DMS153 treated with DMSO at 0.1 percent for 48 hours (cell line): ENCODE data around the gene DNAH2.
A peak's percentile ranks its signal among the peaks of the same experiment; 100 is the strongest.

ENCODE experiments used
- DNase-seq: peaks from one replicate; lab custom pipeline; 2025; ENCODE audit not compliant: unreplicated experiment; lab: John Stamatoyannopoulos, UW

Gene DNAH2

DNA sequence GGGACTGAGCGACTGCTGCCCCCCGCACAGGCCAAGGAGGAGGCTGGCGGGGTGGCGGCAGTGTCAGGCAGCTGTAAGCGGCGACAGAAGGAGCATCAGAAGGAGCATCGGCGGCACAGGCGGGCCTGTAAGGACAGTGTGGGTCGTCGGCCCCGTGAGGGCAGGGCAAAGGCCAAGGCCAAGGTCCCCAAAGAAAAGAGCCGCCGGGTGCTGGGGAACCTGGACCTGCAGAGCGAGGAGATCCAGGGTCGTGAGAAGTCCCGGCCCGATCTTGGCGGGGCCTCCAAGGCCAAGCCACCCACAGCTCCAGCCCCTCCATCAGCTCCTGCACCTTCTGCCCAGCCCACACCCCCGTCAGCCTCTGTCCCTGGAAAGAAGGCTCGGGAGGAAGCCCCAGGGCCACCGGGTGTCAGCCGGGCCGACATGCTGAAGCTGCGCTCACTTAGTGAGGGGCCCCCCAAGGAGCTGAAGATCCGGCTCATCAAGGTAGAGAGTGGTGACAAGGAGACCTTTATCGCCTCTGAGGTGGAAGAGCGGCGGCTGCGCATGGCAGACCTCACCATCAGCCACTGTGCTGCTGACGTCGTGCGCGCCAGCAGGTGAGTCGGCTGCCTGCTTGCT lies 131.7 kb downstream of the DNAH2 start:
- no peak for DNase-seq

DNA sequence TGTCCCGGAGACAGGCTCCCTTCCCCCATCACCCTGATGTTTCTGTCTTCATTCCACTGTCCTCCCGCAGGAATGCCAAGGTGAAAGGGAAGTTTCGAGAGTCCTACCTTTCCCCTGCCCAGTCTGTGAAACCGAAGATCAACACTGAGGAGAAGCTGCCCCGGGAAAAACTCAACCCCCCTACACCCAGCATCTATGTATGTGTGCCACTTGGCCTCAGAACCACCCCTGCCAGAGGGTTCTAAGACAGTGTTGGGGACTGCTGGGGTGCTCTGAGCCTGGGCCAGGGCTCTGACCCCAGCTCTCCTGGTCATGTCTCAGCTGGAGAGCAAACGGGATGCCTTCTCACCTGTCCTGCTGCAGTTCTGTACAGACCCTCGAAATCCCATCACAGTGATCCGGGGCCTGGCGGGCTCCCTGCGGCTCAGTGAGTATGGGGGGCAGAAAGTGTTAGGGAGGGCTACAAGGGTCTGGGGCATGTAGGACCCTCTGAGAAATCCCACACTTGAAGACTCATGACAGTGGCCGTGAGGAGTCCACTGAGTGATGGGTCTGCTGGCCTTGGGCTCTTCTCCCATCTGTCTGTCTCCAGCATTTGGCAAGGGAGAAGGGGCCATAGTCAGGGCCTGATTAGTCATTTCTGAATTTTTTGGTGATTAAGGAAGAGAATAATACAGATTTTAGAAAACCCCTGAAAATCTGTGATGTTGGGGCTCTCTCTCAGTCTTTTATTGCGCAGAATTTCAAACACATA lies 132.4 kb downstream of the DNAH2 start:
- DNase-seq = no peak

DNA sequence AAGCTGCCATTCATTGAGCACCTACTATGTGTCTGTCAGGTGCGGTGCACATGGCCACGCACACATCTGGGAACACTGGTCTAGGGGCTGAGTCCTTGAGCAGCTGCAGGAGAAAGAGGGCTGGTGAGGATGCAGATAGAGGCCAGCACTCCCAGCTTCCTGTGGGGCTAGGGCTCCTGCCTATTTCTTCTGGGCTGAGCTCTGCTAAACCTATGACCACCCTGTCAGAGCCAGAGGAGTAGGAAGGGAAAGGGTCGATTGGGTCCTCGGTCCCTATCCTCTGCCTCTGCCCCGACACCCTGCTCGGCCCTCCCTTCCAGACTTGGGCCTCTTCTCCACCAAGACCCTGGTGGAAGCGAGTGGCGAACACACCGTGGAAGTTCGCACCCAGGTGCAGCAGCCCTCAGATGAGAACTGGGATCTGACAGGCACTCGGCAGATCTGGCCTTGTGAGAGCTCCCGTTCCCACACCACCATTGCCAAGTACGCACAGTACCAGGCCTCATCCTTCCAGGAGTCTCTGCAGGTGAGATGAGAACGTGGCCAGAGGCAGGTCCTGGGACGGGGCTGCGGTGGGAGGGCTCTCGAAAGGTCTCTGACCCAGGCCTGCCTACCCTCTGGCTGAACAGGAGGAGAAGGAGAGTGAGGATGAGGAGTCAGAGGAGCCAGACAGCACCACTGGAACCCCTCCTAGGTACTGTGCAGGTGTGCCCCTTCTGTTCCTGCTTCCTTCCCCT lies 133.3 kb downstream of the DNAH2 start:
- no peak for DNase-seq

DNA sequence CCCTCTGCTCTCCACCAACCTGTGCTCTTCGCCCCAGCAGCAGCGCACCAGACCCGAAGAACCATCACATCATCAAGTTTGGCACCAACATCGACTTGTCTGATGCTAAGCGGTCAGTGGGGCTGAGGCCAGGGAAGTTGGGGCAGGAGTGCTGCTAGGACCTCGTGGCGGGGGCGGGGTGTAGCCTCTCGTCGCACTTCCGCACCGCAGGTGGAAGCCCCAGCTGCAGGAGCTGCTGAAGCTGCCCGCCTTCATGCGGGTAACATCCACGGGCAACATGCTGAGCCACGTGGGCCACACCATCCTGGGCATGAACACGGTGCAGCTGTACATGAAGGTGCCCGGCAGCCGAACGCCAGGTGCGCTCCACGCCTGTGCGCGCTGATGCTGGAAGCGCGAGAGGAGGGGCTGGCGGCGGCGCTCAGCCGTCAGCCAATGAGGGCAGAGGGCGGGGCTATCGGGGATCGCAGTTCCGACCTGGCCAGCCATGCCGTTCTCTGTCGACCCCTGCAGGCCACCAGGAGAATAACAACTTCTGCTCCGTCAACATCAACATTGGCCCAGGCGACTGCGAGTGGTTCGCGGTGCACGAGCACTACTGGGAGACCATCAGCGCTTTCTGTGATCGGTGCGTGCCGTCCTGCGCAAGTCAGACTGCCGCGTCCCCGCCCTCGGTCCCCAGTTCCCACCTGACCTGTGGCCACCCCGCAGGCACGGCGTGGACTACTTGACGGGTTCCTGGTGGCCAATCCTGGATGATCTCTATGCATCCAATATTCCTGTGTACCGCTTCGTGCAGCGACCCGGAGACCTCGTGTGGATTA lies 134.1 kb downstream of the DNAH2 start:
- peak; percentile 27 for DNase-seq

DNA sequence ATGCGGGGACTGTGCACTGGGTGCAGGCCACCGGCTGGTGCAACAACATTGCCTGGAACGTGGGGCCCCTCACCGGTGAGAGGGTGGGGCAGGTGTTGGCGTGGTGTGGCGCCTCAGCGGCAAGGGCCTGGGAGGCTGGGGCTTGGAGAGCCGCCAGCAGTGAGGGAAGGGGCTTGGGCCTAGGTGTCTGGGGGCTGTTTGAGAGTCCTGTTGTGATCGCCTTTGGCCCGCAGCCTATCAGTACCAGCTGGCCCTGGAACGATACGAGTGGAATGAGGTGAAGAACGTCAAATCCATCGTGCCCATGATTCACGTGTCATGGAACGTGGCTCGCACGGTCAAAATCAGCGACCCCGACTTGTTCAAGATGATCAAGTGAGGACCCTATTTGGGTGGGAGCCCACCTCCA lies 134.7 kb downstream of the DNAH2 start:
- DNase-seq = no peak

DNA sequence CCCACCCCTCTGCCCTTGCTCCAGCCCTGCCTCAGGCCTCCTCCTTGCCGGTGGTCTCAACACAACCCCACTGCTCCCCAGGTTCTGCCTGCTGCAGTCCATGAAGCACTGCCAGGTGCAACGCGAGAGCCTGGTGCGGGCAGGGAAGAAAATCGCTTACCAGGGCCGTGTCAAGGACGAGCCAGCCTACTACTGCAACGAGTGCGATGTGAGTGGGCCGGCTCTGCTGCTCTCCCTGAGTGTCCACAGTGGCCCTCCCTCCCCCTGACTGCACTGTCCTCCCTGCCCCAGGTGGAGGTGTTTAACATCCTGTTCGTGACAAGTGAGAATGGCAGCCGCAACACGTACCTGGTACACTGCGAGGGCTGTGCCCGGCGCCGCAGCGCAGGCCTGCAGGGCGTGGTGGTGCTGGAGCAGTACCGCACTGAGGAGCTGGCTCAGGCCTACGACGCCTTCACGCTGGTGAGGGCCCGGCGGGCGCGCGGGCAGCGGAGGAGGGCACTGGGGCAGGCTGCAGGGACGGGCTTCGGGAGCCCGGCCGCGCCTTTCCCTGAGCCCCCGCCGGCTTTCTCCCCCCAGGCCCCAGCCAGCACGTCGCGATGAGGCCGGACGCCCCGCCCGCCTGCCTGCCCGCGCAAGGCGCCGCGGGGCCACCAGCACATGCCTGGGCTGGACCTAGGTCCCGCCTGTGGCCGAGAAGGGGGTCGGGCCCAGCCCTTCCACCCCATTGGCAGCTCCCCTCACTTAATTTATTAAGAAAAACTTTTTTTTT lies 135.6 kb downstream of the DNAH2 start:
- DNase-seq = no peak

DNA sequence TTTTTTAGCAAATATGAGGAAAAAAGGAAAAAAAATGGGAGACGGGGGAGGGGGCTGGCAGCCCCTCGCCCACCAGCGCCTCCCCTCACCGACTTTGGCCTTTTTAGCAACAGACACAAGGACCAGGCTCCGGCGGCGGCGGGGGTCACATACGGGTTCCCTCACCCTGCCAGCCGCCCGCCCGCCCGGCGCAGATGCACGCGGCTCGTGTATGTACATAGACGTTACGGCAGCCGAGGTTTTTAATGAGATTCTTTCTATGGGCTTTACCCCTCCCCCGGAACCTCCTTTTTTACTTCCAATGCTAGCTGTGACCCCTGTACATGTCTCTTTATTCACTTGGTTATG lies 136.1 kb downstream of the DNAH2 start:
- no peak for DNase-seq

DNA sequence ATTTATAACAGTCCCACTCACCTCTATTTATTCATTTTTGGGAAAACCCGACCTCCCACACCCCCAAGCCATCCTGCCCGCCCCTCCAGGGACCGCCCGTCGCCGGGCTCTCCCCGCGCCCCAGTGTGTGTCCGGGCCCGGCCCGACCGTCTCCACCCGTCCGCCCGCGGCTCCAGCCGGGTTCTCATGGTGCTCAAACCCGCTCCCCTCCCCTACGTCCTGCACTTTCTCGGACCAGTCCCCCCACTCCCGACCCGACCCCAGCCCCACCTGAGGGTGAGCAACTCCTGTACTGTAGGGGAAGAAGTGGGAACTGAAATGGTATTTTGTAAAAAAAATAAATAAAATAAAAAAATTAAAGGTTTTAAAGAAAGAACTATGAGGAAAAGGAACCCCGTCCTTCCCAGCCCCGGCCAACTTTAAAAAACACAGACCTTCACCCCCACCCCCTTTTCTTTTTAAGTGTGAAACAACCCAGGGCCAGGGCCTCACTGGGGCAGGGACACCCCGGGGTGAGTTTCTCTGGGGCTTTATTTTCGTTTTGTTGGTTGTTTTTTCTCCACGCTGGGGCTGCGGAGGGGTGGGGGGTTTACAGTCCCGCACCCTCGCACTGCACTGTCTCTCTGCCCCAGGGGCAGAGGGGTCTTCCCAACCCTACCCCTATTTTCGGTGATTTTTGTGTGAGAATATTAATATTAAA lies 136.7 kb downstream of the DNAH2 start:
- DNase-seq = no peak

DNA sequence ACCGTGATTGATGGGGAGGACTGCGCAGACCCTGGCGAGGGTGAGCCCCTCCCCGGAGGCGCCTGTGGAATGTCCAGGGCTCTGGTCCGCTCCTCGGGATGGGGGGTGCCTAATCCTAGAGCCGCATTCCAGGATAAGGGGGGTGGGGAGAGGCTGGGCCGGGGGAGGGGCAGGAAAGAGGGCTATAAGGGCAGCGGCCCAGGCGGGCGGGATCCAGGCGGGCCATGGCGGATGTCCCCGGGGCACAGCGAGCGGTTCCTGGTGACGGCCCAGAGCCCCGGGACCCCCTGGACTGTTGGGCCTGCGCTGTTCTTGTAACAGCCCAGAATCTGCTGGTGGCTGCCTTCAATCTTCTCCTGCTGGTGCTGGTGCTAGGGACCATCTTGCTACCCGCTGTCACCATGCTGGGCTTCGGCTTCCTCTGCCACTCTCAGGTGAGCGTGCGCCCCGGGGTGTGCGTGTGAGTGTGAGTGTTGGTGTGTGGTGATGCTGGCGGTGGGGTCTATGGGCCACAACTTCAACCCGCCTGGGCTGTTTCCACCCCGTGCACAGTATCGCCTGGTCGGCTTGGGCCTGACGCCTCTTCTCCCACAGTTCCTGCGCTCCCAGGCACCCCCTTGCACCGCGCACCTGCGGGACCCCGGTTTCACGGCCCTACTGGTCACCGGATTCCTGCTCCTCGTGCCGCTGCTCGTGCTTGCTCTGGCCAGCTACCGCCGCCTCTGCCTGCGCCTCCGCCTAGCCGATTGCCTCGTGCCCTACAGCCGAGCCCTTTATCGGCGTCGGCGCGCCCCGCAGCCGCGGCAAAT lies 137.5 kb downstream of the DNAH2 start, which contains the start of gene TMEM88:
Gene TMEM88, plus strand, starts transcription at position 216 of the 809 bp plus-strand sequence. Its CDS starts 9 bp downstream, at position 225.
- DNase-seq = no peak

DNA sequence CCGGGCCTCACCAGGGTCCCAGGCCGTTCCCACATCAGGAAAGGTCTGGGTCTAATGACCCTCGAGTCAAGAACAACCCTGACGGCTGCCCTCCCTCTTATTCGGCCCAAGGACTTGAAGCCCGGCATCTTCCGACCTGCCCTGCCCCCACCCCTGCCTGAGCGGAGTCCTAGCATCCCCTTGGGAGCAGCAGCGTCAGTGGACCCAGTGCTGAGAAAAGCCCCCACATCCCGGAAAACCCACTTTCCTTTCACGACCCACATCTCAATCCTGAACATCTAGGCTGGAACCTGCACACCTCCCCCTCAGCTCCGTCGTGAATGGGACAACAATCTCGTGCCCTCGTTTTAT lies 138.1 kb downstream of the DNAH2 start:
- no peak for DNase-seq

DNA sequence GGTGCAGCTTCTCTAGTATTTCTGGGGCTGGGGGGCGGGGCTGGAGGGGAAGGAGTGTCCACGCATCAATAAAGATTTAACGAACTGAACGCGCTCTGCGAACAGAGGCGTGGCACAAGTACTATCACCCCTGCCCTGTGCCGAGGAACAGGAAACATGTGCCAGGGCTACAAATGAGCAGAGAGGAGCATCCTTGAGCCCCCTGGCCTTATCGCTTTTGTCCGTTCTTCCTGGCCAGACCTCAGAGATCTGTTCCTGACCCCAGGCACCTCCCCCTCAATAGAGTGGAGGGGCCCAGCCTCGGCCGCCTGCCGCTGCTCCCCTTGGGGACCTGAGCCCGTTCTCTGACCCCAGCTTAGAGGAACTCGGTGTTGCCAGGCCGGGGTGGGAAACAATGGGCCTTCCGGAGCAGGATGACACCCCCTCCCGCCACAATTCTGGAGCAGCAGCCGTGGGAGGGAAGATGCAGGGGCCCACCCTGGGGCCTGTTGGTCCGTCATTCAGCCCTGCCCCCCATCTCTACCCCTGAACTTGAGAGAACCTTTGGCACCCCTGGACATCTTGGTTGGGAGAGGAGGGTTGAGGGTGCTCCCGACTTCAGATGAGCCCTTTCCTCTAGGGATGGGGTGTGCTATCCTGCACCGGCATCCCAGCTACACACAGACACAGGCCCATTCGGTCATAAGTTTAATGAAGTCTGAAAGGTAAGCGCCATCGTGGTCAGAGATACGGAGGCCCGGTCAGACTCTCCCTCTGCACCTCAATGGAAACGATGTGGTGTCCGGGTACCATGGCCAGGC lies 138.7 kb downstream of the DNAH2 start:
- DNase-seq = no peak

DNA sequence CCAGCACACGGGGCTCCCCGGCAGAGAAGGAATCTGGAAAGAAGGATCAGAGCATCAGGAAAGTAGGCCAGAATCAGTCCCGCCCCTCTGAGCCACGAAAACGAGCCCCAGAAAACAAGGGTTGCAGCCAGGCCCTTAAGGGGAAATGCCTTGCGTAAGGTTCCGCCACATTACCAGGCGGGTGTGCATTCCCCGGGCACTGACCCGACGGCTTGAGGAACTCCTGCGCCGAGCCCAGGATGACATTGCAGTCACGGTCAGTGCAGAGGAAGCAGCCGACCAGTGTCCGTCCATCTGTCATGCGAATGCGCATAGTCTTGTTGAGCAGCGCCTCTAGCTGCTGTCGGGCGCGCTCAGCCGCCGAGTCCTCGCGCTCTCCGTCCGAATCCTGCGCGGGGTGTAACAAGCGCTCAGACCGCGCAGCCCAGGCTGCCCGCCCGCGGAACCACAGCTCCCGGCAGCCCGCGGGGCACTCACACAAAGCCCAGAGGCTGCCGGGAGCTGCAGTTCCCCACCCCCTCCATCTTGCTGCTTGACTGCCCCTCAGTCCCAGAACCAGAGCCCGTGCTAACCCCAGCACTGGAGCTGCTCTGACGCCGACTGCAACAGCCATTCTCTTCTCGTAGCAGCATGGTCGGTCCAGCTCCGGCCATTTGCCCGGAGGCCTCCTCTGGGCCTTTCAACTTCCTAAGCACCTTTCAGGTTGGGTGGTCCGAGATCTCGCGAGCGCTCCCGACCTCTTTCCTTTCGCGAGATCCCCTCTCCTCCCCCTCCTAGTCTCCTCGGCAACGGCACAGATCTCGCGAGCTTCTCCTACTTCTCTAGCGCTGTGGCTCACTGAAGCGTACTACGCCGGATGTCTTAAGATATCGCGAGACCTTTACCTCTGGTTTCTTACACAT lies 139.5 kb downstream of the DNAH2 start, which contains the start of gene NAA38:
Gene NAA38, minus strand, starts transcription at position 749 of the 902 bp plus-strand sequence. Its CDS starts 96 bp downstream, at position 653.
- DNase-seq = peak; percentile 82

DNA sequence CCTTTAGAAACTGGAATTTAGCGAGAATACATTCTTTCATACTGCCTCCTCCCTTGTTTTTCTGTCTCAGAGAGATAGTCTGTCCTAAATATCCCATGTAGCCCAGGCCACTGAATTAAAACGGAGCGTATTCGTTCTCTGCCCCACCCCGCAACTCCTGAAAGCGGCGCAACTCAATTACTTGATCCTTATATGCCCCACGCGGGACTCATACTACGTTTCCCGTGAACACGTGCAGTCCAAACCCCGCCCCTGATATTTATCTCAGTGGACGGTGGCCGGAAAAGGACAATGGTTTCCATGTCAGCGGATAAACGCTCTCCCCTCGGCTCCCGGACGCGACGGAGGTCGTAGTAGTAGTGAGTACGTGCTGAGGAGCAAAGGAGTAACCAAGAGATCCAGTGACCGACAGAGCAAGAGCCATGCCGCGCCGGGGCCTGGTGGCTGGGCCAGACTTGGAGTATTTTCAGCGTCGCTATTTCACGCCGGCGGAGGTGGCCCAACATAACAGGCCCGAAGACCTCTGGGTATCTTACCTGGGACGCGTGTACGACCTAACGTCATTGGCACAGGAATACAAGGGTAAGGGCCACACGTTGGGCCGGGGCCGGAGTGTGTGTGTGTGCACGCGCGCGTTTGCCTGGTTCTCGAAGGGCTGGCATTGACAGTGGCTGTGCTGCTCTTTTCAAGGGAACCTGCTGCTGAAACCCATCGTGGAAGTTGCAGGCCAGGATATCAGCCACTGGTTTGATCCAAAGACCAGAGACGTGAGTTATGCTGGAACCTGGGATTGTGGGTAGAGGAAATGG lies 140.4 kb downstream of the DNAH2 start, which contains the start of gene CYB5D1:
Gene CYB5D1, plus strand, starts transcription at position 291 of the 809 bp plus-strand sequence. Its CDS starts 132 bp downstream, at position 423.
- peak; percentile 72 for DNase-seq

DNA sequence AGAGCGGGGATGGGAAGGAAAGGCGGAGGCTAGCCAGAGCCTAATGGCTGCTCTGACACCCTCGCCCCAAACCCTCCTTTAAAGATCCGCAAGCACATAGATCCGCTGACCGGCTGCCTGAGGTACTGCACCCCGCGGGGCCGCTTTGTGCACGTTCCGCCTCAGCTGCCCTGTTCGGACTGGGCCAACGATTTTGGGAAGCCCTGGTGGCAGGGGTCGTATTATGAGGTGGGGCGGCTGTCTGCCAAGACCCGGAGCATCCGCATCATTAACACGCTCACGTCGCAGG lies 140.9 kb downstream of the DNAH2 start:
- no peak for DNase-seq

DNA sequence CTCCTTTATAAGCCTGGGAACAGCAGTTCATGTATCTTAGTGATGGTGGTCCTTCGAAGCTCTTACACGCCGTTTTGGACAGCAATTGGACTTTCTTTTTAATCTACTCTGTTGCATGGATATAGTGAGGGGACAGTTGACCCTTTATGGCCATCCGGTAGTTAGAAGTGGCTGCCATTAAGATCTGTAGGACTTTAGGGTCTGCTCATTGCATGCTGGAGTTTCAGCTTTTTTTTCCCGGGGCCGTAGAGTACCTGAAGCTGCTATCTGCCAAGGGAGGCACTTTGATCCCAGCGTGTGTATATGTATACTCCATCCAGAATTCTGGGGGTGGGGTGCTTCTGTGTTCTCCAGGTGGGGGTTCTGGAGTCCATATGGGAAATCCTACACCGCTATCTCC lies 141.5 kb downstream of the DNAH2 start:
- no peak for DNase-seq

DNA sequence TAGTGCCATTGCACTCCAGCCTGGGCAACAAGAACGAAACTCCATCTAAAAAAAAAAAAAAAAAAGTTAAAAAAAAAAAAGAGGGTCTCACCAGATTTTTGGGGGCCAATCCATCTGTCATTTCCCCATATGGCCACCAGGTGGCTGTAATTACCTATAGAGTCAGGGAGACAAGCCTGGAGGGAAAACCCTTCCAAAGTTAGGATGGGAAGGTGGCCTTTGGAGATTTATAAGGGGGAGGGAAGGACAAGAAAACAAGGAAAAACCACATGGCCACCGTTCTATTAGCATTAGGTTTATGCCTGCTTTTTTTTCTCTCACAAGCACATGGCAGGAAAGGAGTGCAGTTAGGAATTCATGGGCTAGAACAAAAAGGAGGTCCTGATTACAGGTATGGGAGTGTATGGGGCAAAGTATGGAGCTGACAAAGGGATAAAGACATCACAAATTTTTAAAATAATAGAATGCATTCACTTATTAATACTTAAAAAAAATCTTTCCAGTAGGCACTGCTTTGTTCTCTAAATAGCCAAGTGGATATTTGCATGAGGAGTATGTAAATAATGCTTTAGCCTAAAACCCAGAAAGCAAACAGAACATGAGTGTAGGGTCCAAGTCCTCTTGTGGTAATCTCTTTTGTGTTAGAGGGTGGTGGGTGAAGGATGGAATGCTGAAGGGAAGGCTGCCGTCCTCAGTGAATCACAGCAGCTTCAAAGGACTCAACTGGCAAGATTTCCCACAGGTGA lies 145.3 kb downstream of the DNAH2 start:
- DNase-seq = no peak
